PC-9 (cell line): Measurements from ENCODE around the gene MPC1.

Source experiments
- CTCF ChIP-seq: fragments of 200-600 bp; sonication (generic); conservative IDR thresholded peaks from 2 replicates; pipeline ENCODE4 v1.6.1; 2017; ENCODE audit warnings: mixed run types, antibody characterized with exemption, mild to moderate bottlenecking, moderate library complexity
- EZH2 ChIP-seq: fragments of 200-600 bp; sonication (generic); IDR thresholded peaks from 2 replicates; pipeline ENCODE4 v1.8.0; 2017; ENCODE audit warnings: antibody characterized with exemption, low read depth

DNA sequence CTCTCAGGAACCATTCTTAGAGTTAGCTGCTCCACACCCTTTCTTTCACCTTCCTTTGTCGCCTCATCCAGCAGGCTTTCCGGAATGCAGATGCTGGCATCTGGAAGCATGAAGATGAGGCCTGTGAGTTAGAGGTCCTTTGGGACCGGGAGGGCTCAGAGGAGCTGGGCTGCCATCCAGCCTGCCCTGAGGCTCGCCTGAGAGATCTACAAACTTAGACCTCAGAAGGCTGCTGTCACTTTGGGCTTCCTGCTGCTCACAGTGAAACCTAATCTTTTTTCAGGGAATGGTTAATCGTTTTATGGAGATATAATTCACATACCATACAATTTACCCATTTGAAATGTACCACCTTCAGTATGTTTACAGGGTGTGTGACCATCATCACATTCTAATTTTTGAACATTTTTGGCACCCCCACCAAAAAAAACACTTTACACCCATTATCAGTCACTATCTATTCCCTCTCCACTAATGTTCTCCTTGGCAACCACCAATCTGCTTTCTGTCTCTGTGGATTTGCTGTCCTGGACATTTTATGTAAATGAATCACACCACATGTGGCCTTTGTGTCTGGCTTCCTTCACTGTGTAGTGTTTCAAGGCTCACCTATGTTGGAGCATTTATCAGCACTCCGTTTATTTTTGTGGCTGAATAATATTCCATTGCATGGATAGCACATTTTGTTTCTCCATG lies 20.0 kb upstream of the MPC1 start:
- TF ChIP-seq CTCF (no peak), EZH2 (no peak)
